ENCODE results near the gene OR10K2.

- TF ChIP-seq POLR2A (IDR thresholded peaks at IDR 0.05) (no peak), CTCF (IDR thresholded peaks at IDR 0.05) (no peak)
These were observed 35.5 kb upstream of the OR10K2 start, which contains the start of gene OR10K1 for GRCh38 chr1:158461534-158461933.
